IgD-negative memory B cell (primary cell): ENCODE data around the gene RNFT2. TPM values are rescaled to one million over a fixed set of nuclear protein-coding genes. Genes with fewer than 3 reads are reported as not detected.

Experiments
- H3K27ac Mint-ChIP-seq, 3 donors: one replicate each; pipeline ENCODE4 v1.8.0; 2020 to 2022; ENCODE audit warnings: mild to moderate bottlenecking in 3 of 3, mixed read lengths in 3 of 3, moderate library complexity in 1 of 3
- H3K27me3 Mint-ChIP-seq: one replicate; pipeline ENCODE4 v1.8.0; 2021; ENCODE audit warnings: mixed read lengths
- H3K36me3 Mint-ChIP-seq: one replicate; pipeline ENCODE4 v1.8.0; 2020; ENCODE audit warnings: mild to moderate bottlenecking, mixed read lengths
- H3K4me1 Mint-ChIP-seq, 3 donors: one replicate each; pipeline ENCODE4 v1.8.0; 2020 to 2022; ENCODE audit warnings: mixed read lengths in 3 of 3, mild to moderate bottlenecking in 1 of 3
- H3K4me3 Mint-ChIP-seq, 4 donors: one replicate each; pipeline ENCODE4 v1.8.0; 2020 to 2022; ENCODE audit warnings: mild to moderate bottlenecking in 4 of 4, mixed read lengths in 4 of 4, moderate library complexity in 3 of 4
- H3K9me3 Mint-ChIP-seq, 3 donors: one replicate each; pipeline ENCODE4 v1.8.0; 2020 to 2021; ENCODE audit warnings: mixed read lengths in 3 of 3, mild to moderate bottlenecking in 1 of 3
- polyA plus RNA-seq: library from polyadenylated mRNA; unstranded; fragments of 300-500 nt; fragmentation: Illumina TruSeq; gene quantifications from one replicate; pipeline ENCODE4 v1.2.3, GENCODE V29; 2021

The RNFT2 gene
- polyA plus RNA-seq, 1 donor from 2014 or later = 3.3 TPM

GRCh38 chr12:116838365-116838764 is 100.2 kb downstream of the RNFT2 start:
- H3K27ac Mint-ChIP-seq = no peak overlapping the region
- no peaks in the 10 kb centered on the region for H3K27me3 Mint-ChIP-seq
- peaks cover 0 to 3% (median 2%) of the 10 kb centered on the region in 3 donors for H3K9me3 Mint-ChIP-seq
- peaks cover 13% of the 10 kb centered on the region for H3K36me3 Mint-ChIP-seq
- H3K4me3 Mint-ChIP-seq = no peak overlapping the region
- H3K4me1 Mint-ChIP-seq = peaks cover 0 to 12% (median 11%) of the 10 kb centered on the region in 3 donors

- Mint-ChIP-seq H3K9me3 (peaks cover 0 to 3% (median 2%) of the 10 kb centered on the region in 3 donors), H3K4me1 (peaks cover 0 to 12% (median 11%) of the 10 kb centered on the region in 3 donors), H3K36me3 (peaks cover 14% of the 10 kb centered on the region), H3K27me3 (no peaks in the 10 kb centered on the region), H3K4me3 (no peak overlapping the region), H3K27ac (no peak overlapping the region)
Observed at GRCh38 chr12:116839287-116839830, 101.2 kb downstream of the RNFT2 start.

- H3K9me3 Mint-ChIP-seq = peaks cover 0 to under 1% (median 0%) of the 10 kb centered on the region in 3 donors
- peak overlapping the region in 1 of 4 donors; percentile 71 for H3K4me3 Mint-ChIP-seq
- peaks cover 2 to 9% (median 5%) of the 10 kb centered on the region in 3 donors for H3K4me1 Mint-ChIP-seq
- H3K27me3 Mint-ChIP-seq = no peaks in the 10 kb centered on the region
- H3K36me3 Mint-ChIP-seq = peaks cover 11% of the 10 kb centered on the region
- H3K27ac Mint-ChIP-seq = peak overlapping the region in 1 of 3 donors; percentile 89
Observed at GRCh38 chr12:116843085-116843484, 105.0 kb downstream of the RNFT2 start.

- H3K36me3 Mint-ChIP-seq = peaks cover 15% of the 10 kb centered on the region
- peaks cover 0 to 2% (median 0%) of the 10 kb centered on the region in 3 donors for H3K4me1 Mint-ChIP-seq
- H3K27me3 Mint-ChIP-seq = no peaks in the 10 kb centered on the region
- H3K4me3 Mint-ChIP-seq = no peak overlapping the region
- H3K9me3 Mint-ChIP-seq = peaks cover 0 to 4% (median 0%) of the 10 kb centered on the region in 3 donors
- peak overlapping the region in 1 of 3 donors; percentile 27 for H3K27ac Mint-ChIP-seq
Observed at GRCh38 chr12:116849216-116849615, 111.1 kb downstream of the RNFT2 start.

GRCh38 chr12:116852303-116852702 is 114.2 kb downstream of the RNFT2 start:
- Mint-ChIP-seq H3K4me3 (no peak overlapping the region), H3K36me3 (peaks cover 12% of the 10 kb centered on the region)

GRCh38 chr12:116853507-116853906 is 115.4 kb downstream of the RNFT2 start:
- Mint-ChIP-seq H3K27me3 (no peaks in the 10 kb centered on the region), H3K36me3 (peaks cover 10% of the 10 kb centered on the region), H3K4me3 (no peak overlapping the region), H3K9me3 (peaks cover 0 to under 1% (median 0%) of the 10 kb centered on the region in 3 donors), H3K27ac (peak overlapping the region in 1 of 3 donors; percentile 30), H3K4me1 (peaks cover 15 to 16% (median 15%) of the 10 kb centered on the region in 3 donors)

More at GRCh38 chr12:116852303-116852702, 114.2 kb downstream of the RNFT2 start:
- Mint-ChIP-seq H3K27me3 (no peaks in the 10 kb centered on the region), H3K27ac (no peak overlapping the region), H3K4me1 (peaks cover 3 to 6% (median 4%) of the 10 kb centered on the region in 3 donors), H3K9me3 (peaks cover 0 to 4% (median 0%) of the 10 kb centered on the region in 3 donors)

GRCh38 chr12:116855744-116856470 is 117.8 kb downstream of the RNFT2 start:
- H3K4me1 Mint-ChIP-seq = peaks cover 27 to 33% (median 32%) of the 10 kb centered on the region in 3 donors
- no peaks in the 10 kb centered on the region for H3K9me3 Mint-ChIP-seq
- H3K36me3 Mint-ChIP-seq = peaks cover 5% of the 10 kb centered on the region
- H3K27me3 Mint-ChIP-seq = peaks cover 2% of the 10 kb centered on the region
- H3K27ac Mint-ChIP-seq = peak overlapping the region; percentile 39 to 96 (median 62)
- H3K4me3 Mint-ChIP-seq = peak overlapping the region in 1 of 4 donors; percentile 39

- Mint-ChIP-seq H3K9me3 (no peaks in the 10 kb centered on the region), H3K4me3 (no peak overlapping the region), H3K27ac (peak overlapping the region in 2 of 3 donors; percentile 62 to 96), H3K36me3 (peaks cover 5% of the 10 kb centered on the region), H3K27me3 (peaks cover 2% of the 10 kb centered on the region), H3K4me1 (peaks cover 33 to 41% (median 40%) of the 10 kb centered on the region in 3 donors)
Observed at GRCh38 chr12:116856729-116857128, 118.6 kb downstream of the RNFT2 start.

- H3K27ac Mint-ChIP-seq = peak overlapping the region in 2 of 3 donors; percentile 4 to 96
- H3K9me3 Mint-ChIP-seq = no peaks in the 10 kb centered on the region
- peaks cover 2% of the 10 kb centered on the region for H3K27me3 Mint-ChIP-seq
- peaks cover 1% of the 10 kb centered on the region for H3K36me3 Mint-ChIP-seq
- H3K4me1 Mint-ChIP-seq = peaks cover 39 to 47% (median 47%) of the 10 kb centered on the region in 3 donors
- peak overlapping the region in 2 of 4 donors; percentile 60 to 72 for H3K4me3 Mint-ChIP-seq
Observed at GRCh38 chr12:116859079-116859478, 121.0 kb downstream of the RNFT2 start.

GRCh38 chr12:116860263-116860662 is 122.1 kb downstream of the RNFT2 start:
- Mint-ChIP-seq H3K4me1 (peaks cover 39 to 47% (median 46%) of the 10 kb centered on the region in 3 donors), H3K27me3 (peaks cover 2% of the 10 kb centered on the region), H3K9me3 (no peaks in the 10 kb centered on the region), H3K4me3 (peak overlapping the region in 2 of 4 donors; percentile 85 to 88), H3K36me3 (peaks cover 1% of the 10 kb centered on the region), H3K27ac (peak overlapping the region in 1 of 3 donors; percentile 96)

GRCh38 chr12:116861320-116861719 is 123.2 kb downstream of the RNFT2 start:
- H3K4me3 Mint-ChIP-seq = peak overlapping the region in 3 of 4 donors; percentile 78 to 88 (median 85)
- peaks cover 2% of the 10 kb centered on the region for H3K27me3 Mint-ChIP-seq
- no peaks in the 10 kb centered on the region for H3K9me3 Mint-ChIP-seq
- peaks cover 39 to 47% (median 45%) of the 10 kb centered on the region in 3 donors for H3K4me1 Mint-ChIP-seq
- H3K36me3 Mint-ChIP-seq = peaks cover 1% of the 10 kb centered on the region
- H3K27ac Mint-ChIP-seq = peak overlapping the region; percentile 76 to 96 (median 83)

GRCh38 chr12:116862167-116862566 is 124.1 kb downstream of the RNFT2 start:
- H3K4me3 Mint-ChIP-seq = peak overlapping the region in 1 of 4 donors; percentile 70
- H3K27ac Mint-ChIP-seq = peak overlapping the region in 1 of 3 donors; percentile 96
- H3K36me3 Mint-ChIP-seq = peaks cover 1% of the 10 kb centered on the region
- H3K4me1 Mint-ChIP-seq = peaks cover 37 to 44% (median 42%) of the 10 kb centered on the region in 3 donors
- H3K27me3 Mint-ChIP-seq = peaks cover 2% of the 10 kb centered on the region
- no peaks in the 10 kb centered on the region for H3K9me3 Mint-ChIP-seq

GRCh38 chr12:116863275-116863767 is 125.2 kb downstream of the RNFT2 start:
- H3K4me1 Mint-ChIP-seq = peaks cover 26 to 33% (median 31%) of the 10 kb centered on the region in 3 donors
- H3K27ac Mint-ChIP-seq = peak overlapping the region in 2 of 3 donors; percentile 1 to 96
- H3K27me3 Mint-ChIP-seq = peaks cover 2% of the 10 kb centered on the region
- no peaks in the 10 kb centered on the region for H3K9me3 Mint-ChIP-seq
- H3K4me3 Mint-ChIP-seq = peak overlapping the region in 2 of 4 donors; percentile 27 to 61
- H3K36me3 Mint-ChIP-seq = peaks cover 1% of the 10 kb centered on the region

- peaks cover 1% of the 10 kb centered on the region for H3K36me3 Mint-ChIP-seq
- H3K4me3 Mint-ChIP-seq = no peak overlapping the region
- H3K27me3 Mint-ChIP-seq = peaks cover 2% of the 10 kb centered on the region
- H3K9me3 Mint-ChIP-seq = no peaks in the 10 kb centered on the region
- H3K4me1 Mint-ChIP-seq = peaks cover 21 to 25% (median 24%) of the 10 kb centered on the region in 3 donors
- H3K27ac Mint-ChIP-seq = no peak overlapping the region
Observed at GRCh38 chr12:116864371-116865160, 126.5 kb downstream of the RNFT2 start.
